ENCODE results near the gene DAD1.

DAD1 gene

DNA sequence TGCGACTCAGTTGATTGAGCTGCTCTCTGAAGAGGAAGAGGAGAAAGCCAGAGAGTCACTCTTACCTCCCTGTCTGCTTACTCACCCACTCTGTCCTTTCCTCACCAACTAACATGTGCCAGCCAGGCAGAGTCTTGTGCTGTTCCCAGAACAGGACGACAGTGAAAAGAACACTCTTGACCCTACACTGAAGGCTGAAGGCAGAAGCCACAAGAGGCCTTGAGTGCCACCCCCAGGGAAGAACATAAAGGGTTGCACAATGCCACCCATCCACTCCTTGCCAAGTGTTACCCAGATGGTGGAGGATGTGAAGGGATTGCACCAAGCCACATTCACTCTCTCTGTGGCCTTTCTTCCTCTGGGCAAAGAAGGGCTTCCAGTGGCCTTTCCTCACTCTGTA, 21.9 kb upstream of the DAD1 start:
- no peak for DNase-seq (ENCODE audit: low read depth)
- no peak overlapping the region for H3K4me3 ChIP-seq (ENCODE audit: control insufficient read depth, low read depth, low read length)
- TF ChIP-seq, protein P1, sequence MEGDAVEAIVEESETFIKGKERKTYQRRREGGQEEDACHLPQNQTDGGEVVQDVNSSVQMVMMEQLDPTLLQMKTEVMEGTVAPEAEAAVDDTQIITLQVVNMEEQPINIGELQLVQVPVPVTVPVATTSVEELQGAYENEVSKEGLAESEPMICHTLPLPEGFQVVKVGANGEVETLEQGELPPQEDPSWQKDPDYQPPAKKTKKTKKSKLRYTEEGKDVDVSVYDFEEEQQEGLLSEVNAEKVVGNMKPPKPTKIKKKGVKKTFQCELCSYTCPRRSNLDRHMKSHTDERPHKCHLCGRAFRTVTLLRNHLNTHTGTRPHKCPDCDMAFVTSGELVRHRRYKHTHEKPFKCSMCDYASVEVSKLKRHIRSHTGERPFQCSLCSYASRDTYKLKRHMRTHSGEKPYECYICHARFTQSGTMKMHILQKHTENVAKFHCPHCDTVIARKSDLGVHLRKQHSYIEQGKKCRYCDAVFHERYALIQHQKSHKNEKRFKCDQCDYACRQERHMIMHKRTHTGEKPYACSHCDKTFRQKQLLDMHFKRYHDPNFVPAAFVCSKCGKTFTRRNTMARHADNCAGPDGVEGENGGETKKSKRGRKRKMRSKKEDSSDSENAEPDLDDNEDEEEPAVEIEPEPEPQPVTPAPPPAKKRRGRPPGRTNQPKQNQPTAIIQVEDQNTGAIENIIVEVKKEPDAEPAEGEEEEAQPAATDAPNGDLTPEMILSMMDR (IDR thresholded peaks at IDR 0.05; ENCODE audit: control insufficient read depth, insufficient read depth, low read depth, low read length, missing control alignments) = no peak

DNA sequence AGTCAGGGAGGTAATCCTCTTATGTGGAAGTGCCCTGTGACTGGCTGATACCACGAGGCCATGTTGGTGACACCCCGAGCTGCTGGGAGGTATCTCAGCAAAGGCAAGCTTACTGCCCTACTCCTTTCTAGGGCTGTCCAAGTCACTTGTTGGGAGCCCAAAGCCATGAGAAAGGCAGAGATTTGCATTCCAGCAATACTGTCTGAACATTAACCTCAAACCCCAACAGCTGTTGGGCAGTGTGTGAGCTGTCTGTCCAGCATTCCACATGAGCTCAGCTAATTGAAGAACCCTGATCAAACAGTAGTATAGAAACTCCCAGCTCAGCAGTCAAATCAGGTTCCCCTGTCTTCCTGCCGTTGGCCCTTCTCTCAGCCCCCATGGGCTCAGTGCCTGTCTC, 18.3 kb upstream of the DAD1 start:
- no peak for DNase-seq (ENCODE audit: low read depth)
- H3K4me3 ChIP-seq (ENCODE audit: control insufficient read depth, low read depth, low read length) = no peak overlapping the region
- TF ChIP-seq, protein P1 (IDR thresholded peaks at IDR 0.05; ENCODE audit: control insufficient read depth, insufficient read depth, low read depth, low read length, missing control alignments) = no peak

DNA sequence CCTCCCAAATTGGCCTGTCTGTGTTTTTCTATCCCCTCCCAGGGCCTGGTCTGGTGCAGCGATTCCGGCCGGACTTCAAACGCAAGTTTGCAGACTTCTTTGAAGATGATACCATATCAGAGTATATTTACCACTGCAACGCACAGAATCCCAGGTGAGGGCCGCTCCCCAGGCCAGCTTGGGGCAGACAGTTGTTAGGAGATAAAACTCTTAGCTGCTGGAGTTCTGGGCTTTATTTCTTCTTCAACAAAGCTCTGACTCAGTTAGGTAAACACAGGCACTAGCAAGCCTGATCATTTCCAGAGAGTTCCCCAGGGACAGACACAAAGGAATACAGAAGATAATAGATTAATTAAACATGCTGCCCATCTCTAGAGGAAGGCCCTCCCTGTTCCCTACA, 17.4 kb upstream of the DAD1 start:
- no peak overlapping the region for H3K4me3 ChIP-seq (ENCODE audit: control insufficient read depth, low read depth, low read length)
- TF ChIP-seq, protein P1 (IDR thresholded peaks at IDR 0.05; ENCODE audit: control insufficient read depth, insufficient read depth, low read depth, low read length, missing control alignments) = no peak
- DNase-seq (ENCODE audit: low read depth) = no peak

DNA sequence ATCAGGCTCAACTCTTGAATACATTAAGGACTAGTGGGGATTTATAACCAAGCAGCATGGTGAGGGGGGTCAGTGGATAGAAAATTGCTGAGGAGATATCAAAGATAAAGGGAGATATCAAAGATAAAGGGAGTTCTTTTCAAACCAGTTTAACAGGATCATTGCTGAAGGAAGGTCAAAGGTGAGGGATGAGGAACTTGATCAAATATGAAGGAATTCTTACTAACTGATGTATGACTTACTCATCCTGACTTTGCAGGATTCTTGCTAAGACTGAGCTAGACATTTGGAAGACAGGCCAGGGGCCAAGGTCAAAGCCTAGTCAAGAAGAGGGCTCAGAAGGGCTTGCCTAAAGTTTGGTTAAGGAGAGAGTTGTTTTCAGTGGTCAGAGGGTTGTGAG, 13.8 kb upstream of the DAD1 start:
- no peak overlapping the region for H3K4me3 ChIP-seq (ENCODE audit: control insufficient read depth, low read depth, low read length)
- TF ChIP-seq, protein P1 (IDR thresholded peaks at IDR 0.05; ENCODE audit: control insufficient read depth, insufficient read depth, low read depth, low read length, missing control alignments) = no peak
- DNase-seq (ENCODE audit: low read depth) = no peak

DNA sequence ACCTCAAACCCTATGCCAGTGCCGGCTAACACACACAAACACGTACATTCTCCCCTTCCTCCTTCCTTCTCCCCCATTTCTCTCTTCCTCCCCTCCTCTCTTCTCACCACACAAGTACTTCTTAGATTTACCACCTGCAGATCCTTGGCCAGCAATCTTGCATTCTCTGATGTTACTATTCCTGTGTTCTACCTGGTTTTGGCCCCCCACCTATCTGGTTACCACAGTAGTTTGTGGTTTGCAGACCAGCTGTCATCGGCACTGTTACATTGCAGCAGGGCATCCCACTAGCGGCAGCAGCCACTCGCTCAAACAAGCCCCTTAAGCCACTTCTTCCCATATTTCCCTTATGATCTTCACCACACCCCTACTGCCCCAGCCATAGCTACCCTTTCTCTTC, 13.0 kb upstream of the DAD1 start:
- TF ChIP-seq, protein P1 (IDR thresholded peaks at IDR 0.05; ENCODE audit: control insufficient read depth, insufficient read depth, low read depth, low read length, missing control alignments) = no peak
- no peak overlapping the region for H3K4me3 ChIP-seq (ENCODE audit: control insufficient read depth, low read depth, low read length)
- no peak for DNase-seq (ENCODE audit: low read depth)

DNA sequence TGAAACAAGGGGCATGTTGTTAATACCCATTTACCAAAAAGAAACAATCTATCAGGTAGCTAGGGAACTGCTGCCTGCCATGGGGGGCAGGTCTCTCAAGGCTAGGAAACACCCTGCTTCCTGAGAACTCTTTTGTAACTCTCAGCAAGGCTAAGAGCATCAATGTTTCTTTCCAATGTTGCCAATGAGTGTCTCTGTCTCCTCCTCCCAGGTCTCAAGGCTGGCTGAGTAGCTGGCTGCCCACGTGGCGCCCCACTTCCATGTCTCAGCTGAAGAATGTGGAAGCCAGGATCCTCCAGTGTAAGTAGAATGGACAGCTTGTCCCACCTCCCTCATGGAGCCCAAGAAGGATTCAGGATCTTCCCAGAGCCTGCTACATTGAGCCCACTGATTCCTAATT, 12.4 kb upstream of the DAD1 start:
- TF ChIP-seq, protein P1 (IDR thresholded peaks at IDR 0.05; ENCODE audit: control insufficient read depth, insufficient read depth, low read depth, low read length, missing control alignments) = no peak
- no peak for DNase-seq (ENCODE audit: low read depth)
- no peak overlapping the region for H3K4me3 ChIP-seq (ENCODE audit: control insufficient read depth, low read depth, low read length)

DNA sequence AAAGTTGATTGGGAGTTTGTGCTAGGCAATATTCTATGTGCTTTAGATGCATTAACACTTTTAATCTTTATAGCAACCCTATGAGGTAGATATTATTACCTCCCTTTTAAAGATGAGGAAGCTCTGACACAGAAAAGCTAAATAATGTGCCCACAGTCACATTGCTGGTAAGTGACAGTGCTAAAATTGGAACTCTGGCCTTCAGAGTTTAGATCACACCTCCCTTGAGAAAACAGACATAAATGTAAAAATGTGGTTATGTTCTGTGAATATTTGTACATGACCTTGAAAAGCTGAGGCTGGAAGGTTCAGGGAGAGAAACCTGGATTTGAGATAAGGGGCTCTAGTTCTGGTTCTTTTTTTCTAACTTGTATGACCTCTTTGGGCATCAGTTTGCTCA, 11.0 kb upstream of the DAD1 start:
- no peak overlapping the region for H3K4me3 ChIP-seq (ENCODE audit: control insufficient read depth, low read depth, low read length)
- TF ChIP-seq, protein P1 (IDR thresholded peaks at IDR 0.05; ENCODE audit: control insufficient read depth, insufficient read depth, low read depth, low read length, missing control alignments) = no peak
- no peak for DNase-seq (ENCODE audit: low read depth)

All from AG09309 (cell line).